Measurements from ENCODE around the gene NME9. TPM values are rescaled to one million over a fixed set of nuclear protein-coding genes. Genes with fewer than 3 reads are reported as not detected.

The NME9 gene
- total and polyA plus RNA-seq, 10 of the 15 experiments (the other 5 are each of a cell fraction or from before 2014, with no cell fraction given) = 0.09 to 0.68 (median 0.22) TPM; not detected in 6

DNA sequence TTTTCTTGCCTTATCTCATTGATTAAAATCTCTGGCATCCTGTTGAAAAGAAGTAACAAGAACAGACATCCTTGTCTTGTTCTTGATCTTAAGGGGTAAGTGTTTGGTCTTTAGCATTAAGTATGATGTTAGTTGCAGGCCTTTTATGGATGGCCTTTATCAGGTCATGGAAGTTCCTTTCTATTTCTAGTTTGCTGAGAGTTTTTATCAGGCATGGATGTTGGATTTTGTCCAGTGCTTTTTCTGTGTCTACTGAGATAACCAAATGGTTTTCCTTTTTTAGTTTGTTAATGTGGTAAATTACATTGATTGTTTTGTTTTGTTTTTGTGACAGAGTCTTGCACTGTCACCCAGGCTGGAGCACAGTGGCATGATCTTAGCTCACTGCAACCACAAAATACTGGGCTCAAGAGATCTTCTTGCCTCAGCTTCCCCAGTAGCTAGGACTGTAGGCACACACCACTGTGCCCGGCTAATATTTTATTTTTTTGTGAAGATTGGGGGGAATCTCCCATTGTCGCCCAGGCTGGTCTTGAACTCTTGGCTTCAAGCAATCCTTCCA is 45.0 kb upstream of the NME9 start (continued):
- TF ChIP-seq EZH2 (IDR thresholded peaks at IDR 0.05; ENCODE audit: borderline replicate concordance, control insufficient read depth, low read depth, low read length) = no peak
- TF ChIP-seq, protein P1, sequence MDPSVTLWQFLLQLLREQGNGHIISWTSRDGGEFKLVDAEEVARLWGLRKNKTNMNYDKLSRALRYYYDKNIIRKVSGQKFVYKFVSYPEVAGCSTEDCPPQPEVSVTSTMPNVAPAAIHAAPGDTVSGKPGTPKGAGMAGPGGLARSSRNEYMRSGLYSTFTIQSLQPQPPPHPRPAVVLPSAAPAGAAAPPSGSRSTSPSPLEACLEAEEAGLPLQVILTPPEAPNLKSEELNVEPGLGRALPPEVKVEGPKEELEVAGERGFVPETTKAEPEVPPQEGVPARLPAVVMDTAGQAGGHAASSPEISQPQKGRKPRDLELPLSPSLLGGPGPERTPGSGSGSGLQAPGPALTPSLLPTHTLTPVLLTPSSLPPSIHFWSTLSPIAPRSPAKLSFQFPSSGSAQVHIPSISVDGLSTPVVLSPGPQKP (IDR thresholded peaks at IDR 0.05; ENCODE audit: low read depth, low read length) = no peak
- no peak for TF ChIP-seq SUPT20H (IDR thresholded peaks at IDR 0.05; ENCODE audit: borderline replicate concordance, control insufficient read depth, low read depth, low read length)
- no peak for TF ChIP-seq EP300 (IDR thresholded peaks at IDR 0.05; ENCODE audit: borderline replicate concordance in 1 of 2, control insufficient read depth in 1 of 2, low read depth in 2 of 2, low read length in 2 of 2)
- TF ChIP-seq CREB1 (IDR thresholded peaks at IDR 0.05; ENCODE audit: low read depth) = no peak

DNA sequence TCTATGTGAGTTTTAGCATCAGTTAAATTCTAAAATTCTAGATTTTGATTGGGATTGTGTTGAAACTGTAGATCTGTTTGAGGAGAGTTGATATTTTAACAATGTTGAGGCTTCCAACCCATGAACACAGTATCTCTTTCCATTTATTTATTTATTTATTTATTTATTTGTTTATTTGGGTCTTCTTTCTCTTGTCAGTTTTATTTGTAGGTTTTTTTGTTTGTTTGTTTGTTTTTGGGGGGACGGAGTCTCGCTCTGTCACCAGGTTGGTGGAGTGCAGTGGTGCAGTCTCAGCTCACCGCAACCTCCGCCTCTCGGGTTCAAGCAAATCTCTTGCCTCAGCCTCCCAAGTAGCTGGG is 44.1 kb upstream of the NME9 start:
- Histone ChIP-seq H3K4me1 (ENCODE audit: control insufficient read depth, insufficient read depth, low read length) (peaks cover 17% of the 10 kb centered on the region), H3K9me3 (replicated peaks; ENCODE audit: control insufficient read depth, insufficient read depth, low read length) (peaks cover 4% of the 10 kb centered on the region), H3K4me2 (ENCODE audit: control insufficient read depth, insufficient read depth) (no peak overlapping the region), H3K4me3 (no peak overlapping the region), H3K36me3 (ENCODE audit: control insufficient read depth in 2 of 2, insufficient read depth in 2 of 2, low read length in 1 of 2) (no peaks in the 10 kb centered on the region), H2AFZ (ENCODE audit: control insufficient read depth, low read depth, low read length) (no peak overlapping the region), H3K9ac (ENCODE audit: control insufficient read depth, insufficient read depth, low read length) (no peak overlapping the region), H3K27me3 (replicated peaks in 1 of 2; ENCODE audit: control insufficient read depth in 2 of 2, insufficient read depth in 2 of 2, low read length in 1 of 2) (peaks cover 2 to 19% of the 10 kb centered on the region in 2 experiments; a peak in 3 of 4 replicates), H3K79me2 (ENCODE audit: control insufficient read depth, insufficient read depth, low read length) (no peaks in the 10 kb centered on the region), H4K20me1 (ENCODE audit: control insufficient read depth, insufficient read depth) (peaks cover 5% of the 10 kb centered on the region; the same call in 1 of the 2 replicates), H3K27ac (ENCODE audit: control insufficient read depth, insufficient read depth) (no peak overlapping the region)
- BruUV-seq (replicated peaks) = no TSS peak
- TF ChIP-seq, protein P2, sequence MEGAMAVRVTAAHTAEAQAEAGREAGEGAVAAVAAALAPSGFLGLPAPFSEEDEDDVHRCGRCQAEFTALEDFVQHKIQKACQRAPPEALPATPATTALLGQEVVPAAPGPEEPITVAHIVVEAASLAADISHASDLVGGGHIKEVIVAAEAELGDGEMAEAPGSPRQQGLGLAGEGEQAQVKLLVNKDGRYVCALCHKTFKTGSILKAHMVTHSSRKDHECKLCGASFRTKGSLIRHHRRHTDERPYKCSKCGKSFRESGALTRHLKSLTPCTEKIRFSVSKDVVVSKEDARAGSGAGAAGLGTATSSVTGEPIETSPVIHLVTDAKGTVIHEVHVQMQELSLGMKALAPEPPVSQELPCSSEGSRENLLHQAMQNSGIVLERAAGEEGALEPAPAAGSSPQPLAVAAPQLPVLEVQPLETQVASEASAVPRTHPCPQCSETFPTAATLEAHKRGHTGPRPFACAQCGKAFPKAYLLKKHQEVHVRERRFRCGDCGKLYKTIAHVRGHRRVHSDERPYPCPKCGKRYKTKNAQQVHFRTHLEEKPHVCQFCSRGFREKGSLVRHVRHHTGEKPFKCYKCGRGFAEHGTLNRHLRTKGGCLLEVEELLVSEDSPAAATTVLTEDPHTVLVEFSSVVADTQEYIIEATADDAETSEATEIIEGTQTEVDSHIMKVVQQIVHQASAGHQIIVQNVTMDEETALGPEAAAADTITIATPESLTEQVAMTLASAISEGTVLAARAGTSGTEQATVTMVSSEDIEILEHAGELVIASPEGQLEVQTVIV (IDR thresholded peaks at IDR 0.05; ENCODE audit: borderline replicate concordance, partially characterized antibody) = no peak
- no peak for TF ChIP-seq CREM (IDR thresholded peaks at IDR 0.05; ENCODE audit: low read depth)
- ATAC-seq (no peak), DNase-seq (ENCODE audit: low read depth, low spot score) (no peak), FAIRE-seq (no peak)
- in situ Hi-C loops (cut with MboI) = no loop called here
- SMC1A ChIA-PET (ENCODE audit: uncharacterized antibody, unreplicated experiment) = no interaction called here
- CTCF ChIA-PET = no interaction called here
- POLR2A ChIA-PET = no interaction called here
- 57% methylated on average over 5 of the region's 5 CpGs for WGBS (ENCODE audit: insufficient coverage, insufficient replicate concordance, low lambda C conversion rate, missing lambda C conversion rate)
- intact Hi-C loops (cut with micrococcal nuclease; ENCODE audit: unreplicated experiment) = no loop called here
- RAD21 ChIA-PET (ENCODE audit: unreplicated experiment) = no interaction called here

Measured in GM12878 (cell line).